Activated T-helper 17 cell treated with anti-CD3 and anti-CD28 coated beads, Interleukin-2, amount 50 U/mL, for 72 hours (primary cell): ENCODE data around the gene BSCL2. TPM values are rescaled to one million over a fixed set of nuclear protein-coding genes. Genes with fewer than 3 reads are reported as not detected.
"Not testable (repeated sequence)": the region's sequence is repeated elsewhere in the genome, so short reads cannot be mapped to it uniquely, and the experiment has no call there.

ENCODE experiments used
- ATAC-seq: fragments of 150-1000 bp; cut with Tn5 transposase; replicated peaks from 2 replicates; pipeline ENCODE4 v1.10.0; 2021; ENCODE audit warnings: mild to moderate bottlenecking, moderate library complexity
- H3K27ac Mint-ChIP-seq: one replicate; pipeline ENCODE4 v1.8.0; 2022; ENCODE audit warnings: mixed read lengths
- H3K27me3 Mint-ChIP-seq: one replicate; pipeline ENCODE4 v1.8.0; 2022; ENCODE audit warnings: mixed read lengths
- H3K36me3 Mint-ChIP-seq: one replicate; pipeline ENCODE4 v1.8.0; 2022; ENCODE audit warnings: low read depth, mild to moderate bottlenecking, mixed read lengths
- H3K4me1 Mint-ChIP-seq: one replicate; pipeline ENCODE4 v1.8.0; 2022; ENCODE audit warnings: mixed read lengths
- H3K4me3 Mint-ChIP-seq: one replicate; pipeline ENCODE4 v1.8.0; 2022; ENCODE audit warnings: mild to moderate bottlenecking, mixed read lengths
- H3K9me3 Mint-ChIP-seq: one replicate; pipeline ENCODE4 v1.8.0; 2022; ENCODE audit warnings: mixed read lengths
- total RNA-seq, 2 donors: library from RNA; stranded (reverse); gene quantifications; one replicate each; pipeline ENCODE4 v1.2.3, GENCODE V29; 2022

Gene BSCL2
- total RNA-seq, 2 donors from 2014 or later, result 31.1 to 39.2 TPM

DNA sequence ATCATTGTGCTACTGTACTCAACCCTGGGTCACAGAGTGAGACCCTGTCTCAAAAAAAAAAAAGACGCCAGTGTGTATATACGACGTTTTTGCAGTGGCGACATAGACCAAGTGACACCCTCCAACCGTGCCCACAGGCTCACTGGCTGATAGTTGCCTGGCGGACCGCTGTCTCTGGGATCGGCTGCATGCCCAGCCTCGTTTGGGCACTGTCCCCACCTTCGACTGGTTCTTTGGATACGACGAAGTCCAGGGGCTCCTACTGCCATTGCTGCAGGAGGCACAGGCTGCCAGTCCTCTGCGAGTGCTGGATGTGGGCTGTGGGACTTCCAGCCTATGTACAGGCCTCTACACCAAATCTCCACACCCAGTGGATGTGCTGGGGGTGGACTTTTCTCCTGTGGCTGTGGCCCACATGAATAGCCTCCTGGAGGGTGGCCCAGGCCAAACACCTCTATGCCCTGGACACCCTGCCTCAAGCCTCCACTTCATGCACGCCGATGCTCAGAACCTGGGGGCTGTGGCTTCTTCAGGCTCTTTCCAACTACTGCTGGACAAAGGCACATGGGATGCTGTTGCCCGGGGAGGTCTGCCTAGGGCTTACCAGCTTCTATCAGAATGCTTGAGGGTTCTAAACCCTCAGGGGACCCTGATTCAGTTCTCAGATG lies 40.8 kb downstream of the BSCL2 start:
- Mint-ChIP-seq H3K27ac (peak overlapping the region; percentile 82), H3K9me3 (no peaks in the 10 kb centered on the region), H3K4me1 (peaks cover 13% of the 10 kb centered on the region), H3K27me3 (no peaks in the 10 kb centered on the region), H3K4me3 (peak overlapping the region; percentile 89), H3K36me3 (peaks cover 100% of the 10 kb centered on the region)
- no peak for ATAC-seq

DNA sequence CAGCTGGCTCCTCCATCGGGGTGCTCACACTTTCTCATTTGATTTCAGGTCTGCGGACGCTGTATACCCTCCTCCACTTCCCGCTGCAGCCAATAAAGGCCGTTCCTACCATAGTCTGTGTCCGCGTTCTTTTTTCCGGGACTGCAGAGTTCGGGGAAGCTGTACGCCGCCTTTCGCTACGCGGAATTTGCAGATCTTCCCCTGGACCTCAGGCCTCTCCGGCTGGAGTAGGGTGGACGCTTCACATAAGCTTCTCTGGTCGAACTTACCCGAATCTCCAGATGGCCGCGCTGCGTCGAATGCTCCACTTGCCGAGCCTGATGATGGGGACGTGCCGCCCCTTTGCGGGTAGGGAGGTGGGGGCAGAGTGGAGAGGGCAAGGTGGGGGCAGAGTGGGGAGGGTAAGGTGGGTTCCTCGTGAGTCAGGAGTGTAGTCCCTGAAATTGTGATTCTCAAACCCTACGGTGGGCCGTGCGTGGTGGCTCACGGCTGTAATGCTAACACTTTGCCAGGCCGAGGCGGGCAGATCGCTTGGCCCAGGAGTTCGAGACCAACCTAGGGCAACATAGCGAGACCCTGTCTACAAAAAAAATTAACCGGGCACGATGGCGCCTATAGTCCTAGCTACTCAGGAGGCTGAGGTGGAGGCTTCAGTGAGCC lies 41.5 kb downstream of the BSCL2 start:
- Mint-ChIP-seq H3K27me3 (no peaks in the 10 kb centered on the region), H3K36me3 (peaks cover 100% of the 10 kb centered on the region)

DNA sequence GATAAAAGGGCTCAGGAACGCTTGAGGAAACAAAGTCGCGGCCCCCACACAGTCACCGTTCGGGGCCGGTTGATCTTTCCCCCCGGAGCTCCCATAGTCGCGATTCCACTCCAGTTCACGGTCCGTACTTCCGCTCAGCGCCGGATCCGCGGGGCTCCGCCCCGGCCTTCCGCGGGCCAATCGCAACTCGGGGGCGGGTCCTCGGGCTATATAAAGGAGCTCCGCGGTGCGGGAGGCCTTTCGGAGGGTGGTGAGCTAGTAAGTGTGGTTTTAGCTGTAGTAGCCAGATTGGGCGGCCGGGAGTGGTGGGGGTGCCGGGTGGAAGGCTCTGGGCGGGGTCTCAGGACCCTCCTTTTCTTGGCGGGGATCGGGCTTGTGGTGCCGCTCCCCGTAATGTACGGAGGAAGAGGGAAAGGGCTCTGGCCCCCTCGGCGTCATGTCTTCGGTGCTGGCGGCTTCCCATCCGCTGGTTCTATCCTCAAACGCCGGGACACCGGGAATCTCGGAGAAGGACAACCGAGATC lies 42.1 kb downstream of the BSCL2 start, which contains the start of the genes C11orf98 and CSKMT:
Gene C11orf98, minus strand, starts transcription at position 136 of the 524 bp plus-strand sequence. Its CDS starts 41 bp downstream, at position 95.
Gene CSKMT, plus strand, starts transcription at position 238 of the 524 bp plus-strand sequence. CDS start 568 bp downstream, outside the sequence.
- peaks cover 13% of the 10 kb centered on the region for H3K4me1 Mint-ChIP-seq
- H3K27ac Mint-ChIP-seq, result peak within 1 kb of the TSS; percentile 82
- peak within 1 kb of the TSS; percentile 89 for H3K4me3 Mint-ChIP-seq
- H3K27me3 Mint-ChIP-seq, result no peaks in the 10 kb centered on the region
- no peaks in the 10 kb centered on the region for H3K9me3 Mint-ChIP-seq
- peak; percentile 96 for ATAC-seq
- H3K36me3 Mint-ChIP-seq, result peaks cover 96% of the 10 kb centered on the region

More for the DNA sequence above, 41.5 kb downstream of the BSCL2 start:
- Mint-ChIP-seq H3K4me3 (peak overlapping the region; percentile 89), H3K4me1 (peaks cover 13% of the 10 kb centered on the region), H3K27ac (peak overlapping the region; percentile 82), H3K9me3 (no peaks in the 10 kb centered on the region)
- peak; percentile 32 for ATAC-seq

DNA sequence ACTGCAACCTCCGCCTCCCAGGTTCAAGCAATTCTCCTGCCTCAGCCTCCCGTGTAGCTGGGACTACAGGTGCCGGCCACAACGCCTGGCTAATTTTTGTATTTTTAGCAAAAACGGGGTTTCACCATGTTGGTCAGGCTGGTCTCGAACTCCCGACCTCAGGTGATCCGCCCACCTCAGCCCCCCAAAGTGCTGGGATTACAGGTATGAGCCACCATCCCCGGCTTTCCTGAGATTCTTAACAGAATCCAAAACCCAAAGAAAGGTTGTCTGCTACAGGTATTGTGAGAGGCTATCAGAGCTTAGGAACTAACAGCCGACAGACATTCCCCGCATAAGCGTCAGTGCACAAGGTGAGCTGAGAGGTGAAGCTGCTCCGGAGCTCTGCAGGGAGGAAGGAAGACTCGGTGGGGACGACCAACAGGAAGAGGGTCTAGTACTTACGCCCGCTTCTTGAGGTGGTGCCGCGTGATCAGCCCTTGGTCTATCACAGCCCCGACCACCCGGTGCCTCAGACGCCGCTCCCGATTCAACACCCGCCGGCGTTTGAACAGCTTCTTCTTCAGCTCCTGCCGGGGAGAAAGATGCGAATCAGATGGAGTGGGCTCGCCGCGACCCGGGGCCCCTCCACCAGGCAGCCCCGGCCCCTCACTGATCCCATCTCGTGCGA lies 42.7 kb downstream of the BSCL2 start:
- Mint-ChIP-seq H3K27me3 (no peaks in the 10 kb centered on the region), H3K4me3 (peak overlapping the region; percentile 89), H3K9me3 (no peaks in the 10 kb centered on the region), H3K4me1 (peaks cover 10% of the 10 kb centered on the region), H3K36me3 (peaks cover 90% of the 10 kb centered on the region), H3K27ac (peak overlapping the region; percentile 82)
- peak; percentile 41 for ATAC-seq

DNA sequence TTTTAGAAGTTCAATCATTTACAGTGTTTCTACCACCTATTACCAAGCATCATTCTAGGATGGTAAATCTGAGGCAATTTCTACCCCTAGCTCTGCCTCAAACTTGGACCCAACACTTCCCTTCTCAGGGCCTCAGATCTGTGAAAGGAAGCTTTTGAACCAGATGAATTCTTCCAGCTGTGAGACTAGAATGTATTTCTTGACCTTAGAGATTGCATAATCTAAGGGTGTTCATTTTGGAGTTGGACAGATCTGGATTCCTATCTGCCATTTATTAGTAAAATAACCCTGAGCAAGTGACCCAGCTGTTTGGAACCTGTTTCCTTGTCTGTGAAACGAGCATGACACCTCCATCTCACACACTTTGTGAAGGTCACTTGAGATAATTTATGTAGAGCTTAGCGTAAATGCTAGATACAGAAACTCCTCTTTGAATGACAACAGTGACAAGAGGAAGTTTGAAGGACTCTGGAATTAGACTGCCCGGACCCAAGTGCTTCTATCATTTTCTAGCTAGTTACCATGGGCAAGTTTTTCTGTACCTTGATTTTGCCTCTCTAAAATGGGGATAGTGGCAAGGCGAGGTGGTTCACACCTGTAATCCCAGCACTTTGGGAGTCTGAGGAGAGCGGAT lies 50.3 kb downstream of the BSCL2 start:
- Mint-ChIP-seq H3K4me1 (peaks cover 11% of the 10 kb centered on the region), H3K4me3 (no peak overlapping the region), H3K27me3 (no peaks in the 10 kb centered on the region), H3K9me3 (no peaks in the 10 kb centered on the region), H3K36me3 (peaks cover 22% of the 10 kb centered on the region), H3K27ac (no peak overlapping the region)
- no peak for ATAC-seq

DNA sequence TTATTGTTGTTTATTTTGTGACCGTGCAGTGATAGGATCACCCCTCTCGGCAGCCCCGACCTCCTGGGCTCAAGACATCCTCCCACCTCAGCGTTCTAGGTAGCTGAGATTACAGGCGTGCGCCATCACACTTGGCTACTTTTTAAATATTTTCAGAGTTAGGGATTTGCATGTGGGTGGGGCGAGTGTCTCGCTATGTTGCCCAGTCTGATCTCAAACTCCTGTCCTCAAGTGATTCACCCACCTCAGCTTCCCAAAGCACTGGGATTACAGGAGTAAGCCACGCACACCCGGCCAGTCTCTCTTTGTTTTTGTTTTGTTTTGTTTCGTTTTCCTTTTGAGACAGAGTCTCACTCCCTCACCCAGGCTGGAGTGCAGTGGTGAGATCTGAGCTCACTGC lies 52.9 kb downstream of the BSCL2 start:
- ATAC-seq, result no peak
- peaks cover 14% of the 10 kb centered on the region for H3K36me3 Mint-ChIP-seq
- no peaks in the 10 kb centered on the region for H3K27me3 Mint-ChIP-seq
- H3K4me3 Mint-ChIP-seq, result peak overlapping the region; percentile 94
- peak overlapping the region; percentile 98 for H3K27ac Mint-ChIP-seq
- H3K9me3 Mint-ChIP-seq, result no peaks in the 10 kb centered on the region
- peaks cover 11% of the 10 kb centered on the region for H3K4me1 Mint-ChIP-seq

DNA sequence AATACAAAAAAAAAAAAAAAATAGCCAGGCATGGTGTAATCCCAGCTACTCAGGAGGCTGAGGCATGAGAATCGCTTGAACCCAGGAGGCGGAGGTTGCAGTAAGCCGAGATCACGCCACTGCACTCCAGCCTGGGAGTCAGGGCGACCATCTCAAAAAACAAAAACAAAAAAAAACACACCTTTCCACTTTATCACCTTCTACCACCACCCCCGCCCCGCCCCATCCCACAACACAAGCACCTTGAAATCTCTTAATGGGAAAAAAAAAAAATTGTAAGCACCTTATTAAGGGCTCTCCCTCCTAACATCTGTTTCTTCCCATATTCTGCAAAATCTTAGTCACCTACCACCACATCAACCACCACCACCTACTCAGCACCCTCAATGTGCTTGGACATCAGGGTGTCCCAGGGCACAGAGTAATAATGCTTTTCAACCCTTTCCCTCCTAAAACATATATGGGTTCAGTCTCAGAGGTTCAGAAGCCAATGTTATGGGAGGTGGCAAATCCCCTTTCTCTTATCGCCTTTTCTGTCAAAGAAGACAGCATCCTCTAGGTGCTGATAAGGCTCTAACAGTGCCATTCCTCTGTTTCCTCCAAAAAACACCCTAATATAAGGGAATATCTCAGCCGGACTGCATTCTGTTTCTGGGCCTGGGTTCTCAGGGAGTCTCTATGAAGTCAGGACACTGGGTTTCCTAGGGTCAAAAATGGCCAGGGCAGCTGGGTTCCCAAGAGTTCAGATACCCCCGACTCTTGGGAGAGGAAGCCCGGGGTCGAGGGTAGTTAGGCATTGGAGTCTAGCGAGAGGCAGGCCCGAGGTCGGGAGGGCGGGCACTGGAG lies 54.8 kb downstream of the BSCL2 start:
- no peaks in the 10 kb centered on the region for H3K27me3 Mint-ChIP-seq
- H3K27ac Mint-ChIP-seq, result peak overlapping the region; percentile 98
- H3K4me1 Mint-ChIP-seq, result peaks cover 11% of the 10 kb centered on the region
- peaks cover 20% of the 10 kb centered on the region for H3K36me3 Mint-ChIP-seq
- no peaks in the 10 kb centered on the region for H3K9me3 Mint-ChIP-seq
- H3K4me3 Mint-ChIP-seq, result peak overlapping the region; percentile 94
- ATAC-seq, result peak; percentile 35

DNA sequence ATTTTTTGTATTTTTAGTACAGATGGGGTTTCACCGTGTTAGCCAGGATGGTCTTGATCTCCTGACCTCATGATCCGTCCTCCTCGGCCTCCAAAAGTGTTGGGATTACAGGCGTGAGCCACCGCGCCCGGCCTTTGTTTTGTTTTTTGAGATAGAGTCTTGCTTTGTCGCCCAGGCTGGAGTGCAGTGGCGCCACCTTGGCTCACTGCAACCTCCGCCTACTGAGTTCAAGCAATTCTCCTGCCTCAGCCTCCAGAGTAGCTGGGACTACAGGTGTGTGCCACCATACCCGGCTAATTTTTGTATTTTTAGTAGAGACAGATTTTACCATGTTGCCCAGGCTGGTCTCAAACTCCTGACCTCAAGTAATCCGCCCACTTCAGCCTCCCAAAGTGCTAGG lies 56.9 kb downstream of the BSCL2 start:
- not testable (repeated sequence) for H3K27ac Mint-ChIP-seq, H3K27me3 Mint-ChIP-seq, ATAC-seq, H3K4me3 Mint-ChIP-seq, H3K9me3 Mint-ChIP-seq
- peaks cover 11% of the 10 kb centered on the region for H3K4me1 Mint-ChIP-seq
- H3K36me3 Mint-ChIP-seq, result peaks cover 36% of the 10 kb centered on the region

DNA sequence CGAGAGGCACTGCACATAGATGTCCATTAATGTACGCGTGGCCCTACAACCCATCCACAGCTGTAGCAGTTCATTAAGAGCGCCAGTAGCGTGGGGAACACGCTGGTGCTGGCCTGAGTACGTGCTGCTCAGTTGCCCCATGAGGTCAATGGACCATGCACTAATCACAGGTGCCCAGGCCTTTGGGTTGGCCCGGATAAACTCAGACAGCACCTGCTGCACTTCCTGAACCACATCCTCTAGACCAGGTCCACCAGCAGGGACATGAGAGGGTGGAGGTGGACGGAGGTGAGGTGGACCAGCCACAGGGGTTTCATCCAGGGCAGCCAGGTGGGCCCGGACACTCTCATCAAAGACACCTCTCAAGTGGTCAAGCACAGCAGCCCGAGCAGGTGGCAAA lies 57.7 kb downstream of the BSCL2 start:
- H3K27ac Mint-ChIP-seq, result no peak overlapping the region
- no peaks in the 10 kb centered on the region for H3K27me3 Mint-ChIP-seq
- ATAC-seq, result no peak
- H3K9me3 Mint-ChIP-seq, result no peaks in the 10 kb centered on the region
- H3K4me3 Mint-ChIP-seq, result no peak overlapping the region
- H3K36me3 Mint-ChIP-seq, result peaks cover 44% of the 10 kb centered on the region
- peaks cover 11% of the 10 kb centered on the region for H3K4me1 Mint-ChIP-seq

DNA sequence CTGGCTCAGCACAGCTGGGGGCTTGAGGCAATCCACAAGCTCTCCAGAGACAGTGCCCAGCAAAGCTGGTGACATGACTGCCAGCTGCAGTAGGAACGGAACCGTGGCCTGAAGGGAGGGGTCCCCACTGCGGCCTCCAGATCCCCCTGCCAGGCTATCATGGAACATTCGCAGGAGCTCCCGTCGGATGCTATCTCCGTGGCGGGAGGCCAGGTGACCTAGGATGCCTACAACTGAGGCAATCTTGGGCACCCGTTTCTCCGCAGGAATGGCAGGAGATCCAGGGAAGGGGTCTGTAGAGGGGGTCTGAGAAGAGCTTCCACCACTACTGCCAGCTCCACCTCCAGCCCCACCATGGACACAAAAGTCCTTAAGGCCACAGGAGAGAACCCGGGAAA lies 58.3 kb downstream of the BSCL2 start:
- Mint-ChIP-seq H3K4me1 (peaks cover 11% of the 10 kb centered on the region), H3K27ac (no peak overlapping the region), H3K4me3 (no peak overlapping the region), H3K36me3 (peaks cover 49% of the 10 kb centered on the region), H3K9me3 (no peaks in the 10 kb centered on the region), H3K27me3 (no peaks in the 10 kb centered on the region)
- no peak for ATAC-seq

DNA sequence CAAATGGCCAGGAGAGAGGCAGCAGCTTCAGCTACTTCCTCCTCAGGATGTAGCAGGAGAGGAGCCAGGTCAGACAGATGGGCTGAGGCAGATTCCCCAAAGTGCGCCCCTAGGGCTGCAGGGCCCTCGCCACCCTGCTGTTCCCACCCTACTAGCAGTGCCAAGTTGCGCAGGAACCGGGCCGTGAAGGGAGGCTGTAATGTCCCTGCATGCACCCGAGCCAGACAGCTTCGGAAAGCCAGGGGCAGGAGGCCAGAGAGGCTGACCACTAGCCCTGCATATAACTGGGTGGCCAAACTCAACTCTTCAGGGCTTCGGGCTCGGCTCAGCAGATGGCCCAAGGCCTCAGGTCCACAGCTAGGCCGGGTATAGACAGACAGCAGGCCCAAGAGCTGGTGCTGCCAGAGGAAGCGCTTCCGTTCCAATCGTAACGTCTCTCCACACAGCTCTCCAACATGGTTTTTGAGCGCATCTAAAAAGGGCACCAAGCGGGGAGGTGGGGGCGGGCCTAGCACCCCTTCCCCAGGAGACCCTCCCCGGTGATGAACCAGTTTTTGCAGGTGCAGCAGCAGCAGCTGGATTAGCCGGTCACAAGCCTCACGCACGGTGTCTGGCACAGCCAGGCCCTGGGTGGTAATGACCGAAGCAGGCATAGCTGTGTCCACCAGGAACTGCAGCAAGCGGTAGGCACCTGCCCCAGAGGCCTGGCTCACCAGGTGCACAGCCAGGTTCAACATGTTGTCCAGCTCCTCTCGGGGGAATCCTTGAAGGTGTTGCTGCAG lies 58.8 kb downstream of the BSCL2 start:
- ATAC-seq, result no peak
- Mint-ChIP-seq H3K4me3 (no peak overlapping the region), H3K36me3 (peaks cover 51% of the 10 kb centered on the region), H3K27me3 (no peaks in the 10 kb centered on the region), H3K27ac (no peak overlapping the region), H3K9me3 (no peaks in the 10 kb centered on the region), H3K4me1 (peaks cover 7% of the 10 kb centered on the region)

DNA sequence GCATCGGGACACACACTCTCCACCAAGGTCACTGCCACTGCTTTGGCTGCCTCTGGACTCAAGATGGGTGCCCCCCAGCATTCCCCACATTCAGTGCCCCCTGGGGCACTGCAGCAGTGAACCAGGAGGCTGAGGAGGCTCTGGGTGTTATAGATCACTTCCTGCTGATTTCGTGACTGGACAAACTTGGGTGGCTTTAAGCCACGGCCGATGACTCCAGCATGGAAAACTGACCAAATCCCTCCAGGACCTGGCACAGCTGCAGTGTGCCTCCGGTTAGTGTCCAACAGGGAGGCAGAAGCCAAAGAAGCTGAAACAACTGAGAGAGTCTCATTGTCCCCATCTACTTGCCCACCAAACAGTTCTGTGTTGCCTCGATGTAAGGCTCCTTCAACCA lies 59.6 kb downstream of the BSCL2 start:
- peaks cover 6% of the 10 kb centered on the region for H3K4me1 Mint-ChIP-seq
- peak overlapping the region; percentile 100 for H3K4me3 Mint-ChIP-seq
- H3K27ac Mint-ChIP-seq, result no peak overlapping the region
- no peak for ATAC-seq
- H3K9me3 Mint-ChIP-seq, result no peaks in the 10 kb centered on the region
- peaks cover 57% of the 10 kb centered on the region for H3K36me3 Mint-ChIP-seq
- H3K27me3 Mint-ChIP-seq, result no peaks in the 10 kb centered on the region
